K562 (cell line): ENCODE measurements around the gene B9D2. TPM values are rescaled to one million over a fixed set of nuclear protein-coding genes. Genes with fewer than 3 reads are reported as not detected.

Experiments used
- ATAC-seq: fragments of 200-7000 bp; cut with Tn5 transposase; 3 replicates; pipeline ENCODE4 v1.9.1; 2020; ENCODE audit warnings: moderate library complexity
- BruUV-seq: library from RNA; stranded (reverse); fragments of 400-500 nt; replicated peaks from 2 replicates; lab custom pipeline; 2021; lab: Mats Ljungman, UMichigan
- CTCF ChIA-PET: fragments of 300-600 bp; formaldehyde crosslinking; extraction: SDS; loops from one replicate; lab custom pipeline; 2021; ENCODE audit warnings: low intra/inter-chr PET ratio; lab: Yijun Ruan, JAX
- POLR2A ChIA-PET: fragments of 300-600, 350-650 bp; sonication (Branson Sonifier 250); formaldehyde crosslinking; extraction: SDS; loops from one replicate; lab custom pipeline; 2021; ENCODE audit warnings: antibody characterized with exemption, inconsistent platforms; lab: Yijun Ruan, JAX
- DNase-seq, 4 experiments: peaks; one replicate each; pipeline versions ENCODE4 v3.0.0 to v3.0.0-alpha.2; 2011 to 2018; ENCODE audit warnings: low spot score in 3 of 4, mixed read lengths in 3 of 4; ENCODE audit errors: extremely low read depth in 1 of 4
- FAIRE-seq: peaks from 2 replicates; lab custom pipeline; 2011; peaks lifted over from hg19 to GRCh38; lab: Jason Lieb, UNC
- H2AFZ ChIP-seq: 2 replicates; pipeline ENCODE4 v1.6.0; 2011; ENCODE audit warnings: low read depth, low read length, control low read depth, inconsistent platforms
- H3K27ac ChIP-seq: fragments of 200-600 bp; 3 replicates; pipeline ENCODE4 v1.8.0; 2011; ENCODE audit warnings: low read depth, mild to moderate bottlenecking, control low read depth, inconsistent platforms, low read length, moderate library complexity, mixed read lengths; ENCODE audit errors: extremely low read depth
- H3K27me3 ChIP-seq, 2 experiments: fragments of 300-600 bp in 1 of 2; 2 replicates in 1 of 2; 3 replicates in 1 of 2; pipeline versions ENCODE4 v1.6.0 to v1.8.0; 2011; ENCODE audit warnings: inconsistent platforms in 2 of 2, low read length in 2 of 2, mild to moderate bottlenecking in 1 of 2, mixed read lengths in 1 of 2, moderate library complexity in 1 of 2; ENCODE audit not compliant: control insufficient read depth in 2 of 2, insufficient read depth in 2 of 2
- H3K36me3 ChIP-seq: fragments of 300-600 bp; 3 replicates; pipeline ENCODE4 v1.8.0; 2011; ENCODE audit warnings: mild to moderate bottlenecking, low read length, inconsistent platforms; ENCODE audit not compliant: control insufficient read depth, insufficient read depth
- H3K4me1 ChIP-seq, 2 experiments: fragments of 200-600 bp in 1 of 2; replicated peaks in 1 of 2; 2 replicates in 1 of 2; 3 replicates in 1 of 2; pipeline versions ENCODE4 v1.5.1 to v1.8.0; 2011; ENCODE audit warnings: inconsistent platforms in 2 of 2, low read length in 2 of 2, mild to moderate bottlenecking in 1 of 2, mixed read lengths in 1 of 2, moderate library complexity in 1 of 2; ENCODE audit not compliant: control insufficient read depth in 2 of 2, insufficient read depth in 2 of 2
- H3K4me2 ChIP-seq: 2 replicates; pipeline ENCODE4 v1.6.1; 2011; ENCODE audit warnings: low read length, control low read depth, inconsistent platforms, mixed read lengths; ENCODE audit not compliant: insufficient read depth
- H3K4me3 ChIP-seq: fragments of 200-600 bp; sonication (generic), shearing (Covaris generic); 2 replicates; pipeline ENCODE4 v1.5.1; 2016; ENCODE audit warnings: control low read depth, inconsistent platforms
- H3K79me2 ChIP-seq: fragments of 200-600 bp; 3 replicates; pipeline ENCODE4 v1.8.0; 2011; ENCODE audit warnings: low read length, inconsistent platforms; ENCODE audit not compliant: control insufficient read depth, insufficient read depth
- H3K9ac ChIP-seq, 2 experiments: 2 replicates each; pipeline versions ENCODE4 v1.6.0 to v1.6.1; 2011; ENCODE audit warnings: low read depth in 2 of 2, low read length in 2 of 2, control low read depth in 1 of 2, inconsistent platforms in 1 of 2, mild to moderate bottlenecking in 1 of 2, mixed read lengths in 1 of 2; ENCODE audit not compliant: insufficient read depth in 1 of 2
- H3K9me1 ChIP-seq: one replicate; pipeline ENCODE4 v1.6.0; 2011; ENCODE audit warnings: inconsistent platforms, mild to moderate bottlenecking, low read length, moderate library complexity; ENCODE audit not compliant: control insufficient read depth, insufficient read depth
- H3K9me3 ChIP-seq: replicated peaks from 2 replicates; pipeline ENCODE4 v1.5.1; 2011; ENCODE audit warnings: low read depth, low read length, inconsistent platforms; ENCODE audit not compliant: control insufficient read depth, insufficient read depth
- H4K20me1 ChIP-seq: replicated peaks from 2 replicates; pipeline ENCODE4 v1.6.1; 2011; ENCODE audit warnings: low read length, inconsistent platforms, mixed read lengths; ENCODE audit not compliant: control insufficient read depth, insufficient read depth
- ESRRA ChIP-seq: fragments of 450-650 bp; IDR thresholded peaks from 2 replicates; pipeline ENCODE4 v1.6.1; 2014; ENCODE audit warnings: low read depth, mild to moderate bottlenecking, moderate library complexity, borderline replicate concordance
- MCM3 ChIP-seq: fragments of 450-650 bp; IDR thresholded peaks from 2 replicates; pipeline ENCODE4 v1.6.1; 2016
- MXI1 ChIP-seq: IDR thresholded peaks from 2 replicates; pipeline ENCODE4 v1.6.1; 2011; ENCODE audit warnings: low read depth, mild to moderate bottlenecking, improper control_type of control experiment, low read length
- SPI1 ChIP-seq: IDR thresholded peaks from 2 replicates; pipeline ENCODE4 v1.6.1; 2011; ENCODE audit warnings: low read depth, low read length, control low read depth, borderline replicate concordance
- YBX1 ChIP-seq: fragments of 450-650 bp; IDR thresholded peaks from 2 replicates; pipeline ENCODE4 v1.7.1; 2016; ENCODE audit warnings: mild to moderate bottlenecking
- ZKSCAN8 ChIP-seq: fragments of 200-800 bp; sonication (Bioruptor generic); IDR thresholded peaks from 2 replicates; pipeline ENCODE4 v1.6.1; 2016; ENCODE audit warnings: missing genetic modification characterization, missing compliant biosample characterization
- ZNF143 ChIP-seq: sonication (generic); formaldehyde crosslinking; IDR thresholded peaks from 2 replicates; pipeline ENCODE4 v1.9.0; 2022; ENCODE audit warnings: mild to moderate bottlenecking, missing genetic modification reagents
- ZNF23 ChIP-seq: fragments of 250-450 bp; sonication (Bioruptor Pico); IDR thresholded peaks from 2 replicates; pipeline ENCODE4 v1.4.0; 2020; ENCODE audit warnings: mild to moderate bottlenecking
- WGBS: fragments of 100-300 bp; shearing (Covaris generic); methylation state at CpG from one replicate; pipeline ENCODE4 v1.1.6; 2016; ENCODE audit warnings: low coverage, mixed read lengths; ENCODE audit not compliant: insufficient coverage; ENCODE audit errors: missing lambda C conversion rate; 5-methylcytosine and 5-hydroxymethylcytosine counted together
- in situ Hi-C: fragments of 300-500 bp; cut with MboI; formaldehyde crosslinking; loops from 4 replicates; pipeline ENCODE4 v1.15.0; 2018; ENCODE audit warnings: inconsistent platforms, mixed read lengths
- intact Hi-C: fragments of 100-400 bp; cut with micrococcal nuclease; formaldehyde crosslinking; loops from 2 replicates; pipeline ENCODE4 v1.14.2; 2022
- polyA plus RNA-seq, 8 experiments: library from polyadenylated mRNA; depleted of rRNA in 4 of 8; stranded (reverse) in 5 of 8; unstranded in 3 of 8; fragments of >200 nt; fragmentation: Nextera tagmentation in 2 of 8; fragmentation: Illumina TruSeq in 1 of 8; extraction: Ambion mirVana in 2 of 8; extraction: Trizol in 1 of 8; gene quantifications; 2 replicates each; pipeline versions ENCODE4 v1.2.1 to v1.2.3, GENCODE V29; 2011 to 2014; ENCODE audit warnings: inconsistent platforms in 1 of 8, missing spikeins in 1 of 8
- total RNA-seq, 7 experiments: library from RNA; depleted of rRNA in 6 of 7; stranded (reverse); fragments of >200 nt in 6 of 7; fragmentation: Illumina TruSeq in 2 of 7; extraction: Trizol in 2 of 7; gene quantifications; 2 replicates each; pipeline versions ENCODE4 v1.2.1 to v1.2.3, GENCODE V29; 2011 to 2021; ENCODE audit warnings: low replicate concordance in 1 of 7

The B9D2 gene
- total and polyA plus RNA-seq, 9 of the 15 experiments (the other 6 are each of a cell fraction or from before 2014, with no cell fraction given): 0.83 to 6.9 (median 2.8) TPM

DNA sequence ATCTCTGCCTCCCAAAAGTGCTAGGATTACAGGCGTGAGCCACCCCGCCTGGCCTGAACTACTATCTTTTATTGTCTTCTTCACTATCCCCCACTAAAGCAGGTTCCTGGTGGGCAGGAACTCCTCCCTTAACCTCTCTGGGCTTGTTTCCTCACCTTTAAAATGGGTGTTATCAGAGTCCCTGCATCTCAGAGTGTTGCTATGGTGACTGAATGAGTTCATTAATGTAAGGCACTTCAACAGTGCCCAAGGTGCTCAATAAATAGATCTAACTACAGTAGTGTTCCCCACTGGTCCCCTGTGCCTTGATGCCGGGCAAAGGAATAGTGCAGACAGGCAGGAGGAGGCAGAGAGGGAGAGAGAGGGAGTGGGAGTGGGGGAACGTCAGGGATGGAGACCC lies 33.5 kb downstream of the B9D2 start:
- TF ChIP-seq ESRRA: no peak
- no peak for TF ChIP-seq ZNF143
- no peak for TF ChIP-seq MXI1
- TF ChIP-seq MCM3: no peak
- no peak for TF ChIP-seq ZNF23
- TF ChIP-seq, all 486 proteins: peak for 0
- Histone ChIP-seq H3K4me2 (no peak overlapping the region), H3K79me2 (peaks cover 24% of the 10 kb centered on the region), H3K9ac (no peak overlapping the region), H3K36me3 (peaks cover 79% of the 10 kb centered on the region; the same call in 2 of the 3 replicates), H2AFZ (no peak overlapping the region), H3K4me1 (peaks cover 24 to 36% of the 10 kb centered on the region in 2 experiments), H3K4me3 (no peak overlapping the region), H3K27me3 (no peaks in the 10 kb centered on the region), H3K27ac (no peak overlapping the region), H4K20me1 (peaks cover 3% of the 10 kb centered on the region; the same call in 1 of the 2 replicates), H3K9me1 (peaks cover 4% of the 10 kb centered on the region), H3K9me3 (no peaks in the 10 kb centered on the region)
- 95% methylated on average over 3 of the region's 4 CpGs for WGBS
- DNase-seq: no peak
- FAIRE-seq: no peak
- CTCF ChIA-PET: no interaction called here
- ATAC-seq: no peak
- no TSS peak for BruUV-seq
- intact Hi-C loops (no loop called here), in situ Hi-C loops (no loop called here)
- POLR2A ChIA-PET: interaction anchor here (0.7 kb wide), 1 partner anchor 110 kb away, joined by 3 read pairs; no protein-coding TSS in a partner anchor

DNA sequence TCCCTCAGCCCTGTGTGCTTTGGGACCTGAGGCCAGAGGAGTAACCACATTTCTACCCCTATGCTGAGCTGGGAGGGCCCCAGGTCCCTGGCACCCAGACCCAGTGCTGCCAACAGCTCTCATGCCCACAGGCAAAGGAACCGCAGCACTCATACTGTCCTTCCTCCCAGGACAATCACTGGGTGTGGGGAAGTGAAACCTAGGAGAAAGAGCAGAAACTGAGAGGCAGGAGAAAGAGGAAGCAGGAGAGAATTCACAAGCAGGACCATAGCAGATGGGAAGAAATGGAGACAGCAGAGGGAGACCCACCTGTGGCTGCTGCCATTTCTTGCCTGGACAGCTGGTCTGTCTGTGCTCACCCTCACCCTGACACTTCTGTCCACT lies 35.1 kb downstream of the B9D2 start:
- no peak overlapping the region for H3K4me2 ChIP-seq
- FAIRE-seq (no peak), DNase-seq (no peak)
- H3K36me3 ChIP-seq: peaks cover 73% of the 10 kb centered on the region
- peaks cover 3% of the 10 kb centered on the region for H4K20me1 ChIP-seq
- H2AFZ ChIP-seq: no peak overlapping the region
- no peak overlapping the region for H3K4me3 ChIP-seq
- no TSS peak for BruUV-seq
- peaks cover 41 to 53% of the 10 kb centered on the region in 2 experiments for H3K4me1 ChIP-seq
- CTCF ChIA-PET: no interaction called here
- H3K9ac ChIP-seq: no peak overlapping the region; a peak in 1 of 4 replicates
- in situ Hi-C loops (no loop called here), intact Hi-C loops (loop anchor here (10.0 kb wide), 1 partner anchor 236 kb away; no protein-coding TSS in a partner anchor)
- no peak overlapping the region; the same call in 2 of the 3 replicates for H3K27ac ChIP-seq
- H3K9me3 ChIP-seq: no peaks in the 10 kb centered on the region
- no peaks in the 10 kb centered on the region for H3K27me3 ChIP-seq
- TF ChIP-seq SPI1 (peak; percentile 2; the same call in 1 of the 2 replicates), ZKSCAN8 (CRISPR knock-in tag) (no peak), YBX1 (no peak)
- TF ChIP-seq, all 486 proteins: peak for 1
- ATAC-seq: no peak
- WGBS: 73% methylated on average over 1 of the region's 1 CpG
- Histone ChIP-seq H3K9me1 (peaks cover 4% of the 10 kb centered on the region), H3K79me2 (peaks cover 34% of the 10 kb centered on the region)
- POLR2A ChIA-PET: interaction anchor here (0.6 to 1.0 kb wide), 5 partner anchors 10 to 35 kb away, joined by 3 to 4 read pairs (median 3); partner anchors contain the start of genes B9D2 and CCDC97
